Keratinocyte (primary cell): ENCODE results near the gene TSPAN17. TPM values are rescaled to one million over a fixed set of nuclear protein-coding genes. Genes with fewer than 3 reads are reported as not detected.

Experiments used
- DNase-seq: peaks from one replicate; pipeline ENCODE4 v3.0.0-alpha.2; 2011; ENCODE audit warnings: low read depth, missing footprints, low spot score
- FAIRE-seq: peaks from 2 replicates; lab custom pipeline; 2011; peaks lifted over from hg19 to GRCh38; lab: Jason Lieb, UNC
- H2AFZ ChIP-seq: 2 replicates; pipeline ENCODE4 v1.6.0; 2012; ENCODE audit warnings: low read length, control low read depth, inconsistent platforms; ENCODE audit not compliant: control insufficient read depth
- H3K27ac ChIP-seq: 2 replicates; pipeline ENCODE4 v1.5.1; 2011; ENCODE audit warnings: low read length; ENCODE audit not compliant: control insufficient read depth, insufficient read depth
- H3K27me3 ChIP-seq: 3 replicates; pipeline ENCODE4 v1.6.0; 2011; ENCODE audit warnings: low read length; ENCODE audit not compliant: control insufficient read depth, insufficient read depth; ENCODE audit errors: extremely low read depth
- H3K36me3 ChIP-seq, 2 experiments: 2 replicates in 1 of 2; 3 replicates in 1 of 2; pipeline ENCODE4 v1.5.1; 2011; ENCODE audit warnings: low read length in 2 of 2, mild to moderate bottlenecking in 1 of 2; ENCODE audit not compliant: control insufficient read depth in 2 of 2, insufficient read depth in 2 of 2; ENCODE audit errors: extremely low read depth in 1 of 2
- H3K4me1 ChIP-seq: 3 replicates; pipeline ENCODE4 v1.5.1; 2011; ENCODE audit warnings: low read length; ENCODE audit not compliant: control insufficient read depth, insufficient read depth; ENCODE audit errors: extremely low read depth
- H3K4me2 ChIP-seq: 3 replicates; pipeline ENCODE4 v1.6.0; 2011; ENCODE audit warnings: low read depth, low read length; ENCODE audit not compliant: control insufficient read depth, insufficient read depth; ENCODE audit errors: extremely low read depth
- H3K4me3 ChIP-seq, 3 experiments: fragments of 200-600 bp in 1 of 3; sonication (generic) in 1 of 3; 2 replicates in 2 of 3; 3 replicates in 1 of 3; pipeline ENCODE4 v1.5.1; 2011 to 2016; ENCODE audit warnings: low read length in 3 of 3, mild to moderate bottlenecking in 3 of 3, control low read depth in 2 of 3, inconsistent platforms in 1 of 3, low read depth in 1 of 3, mixed read lengths in 1 of 3, mixed run types in 1 of 3, moderate library complexity in 1 of 3; ENCODE audit not compliant: control insufficient read depth in 2 of 3, insufficient read depth in 2 of 3; ENCODE audit errors: extremely low read depth in 1 of 3
- H3K79me2 ChIP-seq: 2 replicates; pipeline ENCODE4 v1.6.0; 2012; ENCODE audit warnings: low read length; ENCODE audit not compliant: control insufficient read depth, insufficient read depth
- H3K9ac ChIP-seq: 3 replicates; pipeline ENCODE4 v1.6.0; 2011; ENCODE audit warnings: low read length; ENCODE audit not compliant: control insufficient read depth, insufficient read depth; ENCODE audit errors: extremely low read depth
- H3K9me1 ChIP-seq: 3 replicates; pipeline ENCODE4 v1.6.0; 2011; ENCODE audit warnings: low read length; ENCODE audit not compliant: control insufficient read depth, insufficient read depth; ENCODE audit errors: extremely low read depth
- H3K9me3 ChIP-seq: 2 replicates; pipeline ENCODE4 v1.5.1; 2012; ENCODE audit warnings: low read depth, low read length; ENCODE audit not compliant: control insufficient read depth
- H4K20me1 ChIP-seq: 3 replicates; pipeline ENCODE4 v1.6.0; 2011; ENCODE audit warnings: low read length; ENCODE audit not compliant: control insufficient read depth, insufficient read depth; ENCODE audit errors: extremely low read depth
- CTCF ChIP-seq, 3 experiments: IDR thresholded peaks in 1 of 3; conservative IDR thresholded peaks in 1 of 3; optimal IDR thresholded peaks in 1 of 3; 2 replicates in 2 of 3; 3 replicates in 1 of 3; pipeline versions ENCODE3 to v1.5.1; 2011; ENCODE audit warnings: low read length in 3 of 3, mild to moderate bottlenecking in 3 of 3, moderate library complexity in 2 of 3, control low read depth in 1 of 3, inconsistent platforms in 1 of 3; ENCODE audit not compliant: insufficient read depth in 2 of 3; ENCODE audit errors: extremely low read depth in 1 of 3
- EZH2 ChIP-seq: IDR thresholded peaks from one replicate; pipeline ENCODE4 v1.6.1; 2012; ENCODE audit warnings: inconsistent platforms, mild to moderate bottlenecking, low read length, moderate library complexity
- dilution Hi-C: fragments of 300-500 bp; cut with MboI; formaldehyde crosslinking; loops from one replicate; pipeline ENCODE4 v1.7.0; 2020; ENCODE audit warnings: low sequenced_read_pairs; ENCODE audit not compliant: extremely low pct_ligation_motif_present
- polyA plus RNA-seq, 5 experiments: library from polyadenylated mRNA; depleted of rRNA in 3 of 5; stranded (reverse) in 3 of 5; stranded (forward) in 1 of 5; unstranded in 1 of 5; fragments of >200 nt; gene quantifications; 1 replicate in 1 of 5; 2 replicates in 3 of 5; 3 replicates in 1 of 5; pipeline versions ENCODE4 v1.2.1 to v1.2.3, GENCODE V29; 2011 to 2012; ENCODE audit warnings: missing spikeins in 2 of 5, low read depth in 1 of 5, low replicate concordance in 1 of 5

TSPAN17 gene
- polyA plus RNA-seq, 1 donor (not counting 4 experiments of a cell fraction or from before 2014, with no cell fraction given): 53.1 TPM

DNA sequence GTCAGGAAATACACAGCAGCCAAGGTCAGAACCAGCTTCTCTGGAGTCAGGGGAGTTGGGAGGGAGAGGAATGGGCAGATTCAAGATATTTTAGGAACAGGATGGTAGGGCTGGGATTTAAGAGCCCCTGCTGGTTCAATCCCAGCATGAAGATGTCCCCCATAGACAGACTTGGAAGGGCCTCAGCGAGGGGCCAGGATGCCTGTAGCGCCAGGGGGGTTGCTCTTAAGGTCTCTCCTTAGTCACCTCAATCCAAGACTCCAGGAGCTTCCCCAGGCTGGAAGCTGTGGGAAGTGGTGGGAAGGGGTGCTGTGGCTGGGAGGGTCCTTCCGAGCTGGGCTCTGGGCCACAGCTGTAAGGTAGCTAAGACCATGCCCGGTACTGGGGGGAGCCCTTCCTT, 8.1 kb upstream of the TSPAN17 start:
- DNase-seq (no peak), FAIRE-seq (no peak)
- Histone ChIP-seq H3K9me3 (no peaks in the 10 kb centered on the region), H3K79me2 (no peaks in the 10 kb centered on the region), H3K4me1 (no peaks in the 10 kb centered on the region), H3K4me3 (no peak overlapping the region), H3K9ac (no peak overlapping the region), H3K4me2 (no peak overlapping the region), H3K9me1 (no peaks in the 10 kb centered on the region), H4K20me1 (no peaks in the 10 kb centered on the region), H3K27me3 (no peaks in the 10 kb centered on the region), H3K36me3 (no peaks in the 10 kb centered on the region), H2AFZ (no peak overlapping the region), H3K27ac (no peak overlapping the region)
- dilution Hi-C loops: no loop called here
- TF ChIP-seq EZH2: no peak
- no peak for TF ChIP-seq CTCF (optimal IDR thresholded peaks at IDR 0.05 in 1 of 3, IDR thresholded peaks at IDR 0.05 in 1 of 3, conservative IDR thresholded peaks at IDR 0.05 in 1 of 3; ENCODE audit: extremely low read depth in 1 of 3, insufficient read depth in 2 of 3, low read length in 3 of 3)

DNA sequence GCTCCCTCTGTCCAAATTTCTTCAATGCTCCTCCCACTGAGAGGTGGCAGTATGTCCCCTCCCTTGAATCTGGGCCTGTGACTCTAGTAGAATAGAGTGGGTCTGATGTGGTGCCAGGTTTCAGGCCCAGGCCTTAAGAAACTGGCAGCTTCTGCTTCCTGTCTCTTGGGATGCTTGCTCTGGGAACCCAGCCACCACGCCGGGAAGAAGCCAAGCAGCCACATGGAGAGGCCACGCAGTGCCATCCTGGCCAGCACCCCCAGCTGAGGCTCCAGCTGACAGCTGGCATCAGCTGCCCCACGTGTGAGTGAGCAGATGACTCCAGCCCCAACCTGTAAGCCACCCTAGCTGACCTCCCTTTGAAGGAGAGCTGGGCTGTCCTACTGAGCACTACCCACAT, 7.3 kb upstream of the TSPAN17 start:
- Histone ChIP-seq H3K36me3 (no peaks in the 10 kb centered on the region), H3K9ac (no peak overlapping the region), H3K79me2 (no peaks in the 10 kb centered on the region), H3K9me3 (no peaks in the 10 kb centered on the region), H3K4me2 (no peak overlapping the region), H4K20me1 (no peaks in the 10 kb centered on the region), H3K4me3 (no peak overlapping the region), H3K27me3 (no peaks in the 10 kb centered on the region), H2AFZ (no peak overlapping the region), H3K9me1 (no peaks in the 10 kb centered on the region), H3K4me1 (no peaks in the 10 kb centered on the region), H3K27ac (no peak overlapping the region)
- FAIRE-seq (no peak), DNase-seq (no peak)
- dilution Hi-C loops: no loop called here
- TF ChIP-seq EZH2: no peak
- TF ChIP-seq CTCF (optimal IDR thresholded peaks at IDR 0.05 in 1 of 3, IDR thresholded peaks at IDR 0.05 in 1 of 3, conservative IDR thresholded peaks at IDR 0.05 in 1 of 3; ENCODE audit: extremely low read depth in 1 of 3, insufficient read depth in 2 of 3, low read length in 3 of 3): no peak
